Kidney (tissue), 14 donors: ENCODE measurements around the gene EZR. TPM values are rescaled to one million over a fixed set of nuclear protein-coding genes. Genes with fewer than 3 reads are reported as not detected.

Source experiments
- DNase-seq, 5 donors: peaks; one replicate each; pipeline ENCODE4 v3.0.0-alpha.2; 2013 to 2020
- FAIRE-seq: peaks from 2 replicates; lab custom pipeline; 2012; peaks lifted over from hg19 to GRCh38; lab: Jason Lieb, UNC
- H3K27ac ChIP-seq, 2 donors: one replicate each; pipeline ENCODE4 v1.7.0; 2013; ENCODE audit warnings: low read depth in 2 of 2, low read length in 2 of 2, inconsistent platforms in 1 of 2
- H3K27me3 ChIP-seq: one replicate; pipeline ENCODE4 v1.7.1; 2013; ENCODE audit warnings: low read length, inconsistent platforms; ENCODE audit not compliant: control insufficient read depth, insufficient read depth
- H3K36me3 ChIP-seq, 3 donors: one replicate each; pipeline versions ENCODE4 v1.7.0 to v1.7.1; 2013; ENCODE audit warnings: low read length in 3 of 3, control low read depth in 1 of 3, inconsistent platforms in 1 of 3; ENCODE audit not compliant: insufficient read depth in 3 of 3, control insufficient read depth in 2 of 3
- H3K4me1 ChIP-seq, 3 donors: one replicate each; pipeline versions ENCODE4 v1.7.0 to v1.7.1; 2013; ENCODE audit warnings: low read length in 3 of 3, inconsistent platforms in 1 of 3, low read depth in 1 of 3; ENCODE audit not compliant: control insufficient read depth in 2 of 3, insufficient read depth in 2 of 3
- H3K4me3 ChIP-seq, 3 donors: one replicate each; pipeline versions ENCODE4 v1.7.0 to v1.8.1; 2013; ENCODE audit warnings: low read length in 3 of 3, control low read depth in 1 of 3, inconsistent platforms in 1 of 3
- H3K9ac ChIP-seq, 3 donors: one replicate each; pipeline versions ENCODE4 v1.7.0 to v1.7.1; 2013; ENCODE audit warnings: low read length in 3 of 3, control low read depth in 1 of 3, inconsistent platforms in 1 of 3
- H3K9me3 ChIP-seq, 3 donors: one replicate each; pipeline versions ENCODE4 v1.7.0 to v1.7.1; 2013; ENCODE audit warnings: low read length in 3 of 3, control low read depth in 1 of 3, inconsistent platforms in 1 of 3; ENCODE audit not compliant: control insufficient read depth in 2 of 3, insufficient read depth in 1 of 3
- CTCF ChIP-seq: IDR thresholded peaks from 3 replicates; pipeline ENCODE4 v1.5.1; 2012; ENCODE audit warnings: mild to moderate bottlenecking, moderate library complexity, borderline replicate concordance; ENCODE audit not compliant: insufficient read depth; ENCODE audit errors: extremely low read depth
- intact Hi-C: fragments of 100-400 bp; cut with DNase I; formaldehyde crosslinking; loops from one replicate; pipeline ENCODE4 v1.11.1; 2022
- polyA plus RNA-seq: library from polyadenylated mRNA; stranded (reverse); fragments of 350-450 nt; fragmentation: Illumina TruSeq; extraction: RNeasy Lipid Tissue Mini Kit (QIAGEN cat#74804); gene quantifications from one replicate; pipeline ENCODE4 v1.2.3, GENCODE V29; 2014; ENCODE audit warnings: low read depth, low replicate concordance; ENCODE audit not compliant: insufficient read depth
- total RNA-seq: library from RNA; stranded (reverse); fragmentation: NEBNext Ultra II Directional; extraction: Animal tissue kit (Norgen Biotek cat#: 25700); gene quantifications from one replicate; pipeline ENCODE4 v1.2.1, GENCODE V29; 2021
- donor health status: control.
- donor health status: control.
- donor health status: control.
- donor health status: control.
- donor health status: control.
- donor health status: DM: yes; HTN: yes; CAD: no.
- donor health status: Normal renal cell carcinoma (clear cell type).

Gene EZR
- total and polyA plus RNA-seq, 2 donors from 2014 or later, result 154 to 636 TPM

GRCh38 chr6:158773581-158774449 is 45.4 kb downstream of the EZR start:
- H3K4me3 ChIP-seq, result no peak overlapping the region
- FAIRE-seq (no peak), DNase-seq (no peak)
- peaks cover 9 to 96% (median 65%) of the 10 kb centered on the region in 3 donors for H3K36me3 ChIP-seq
- no peaks in the 10 kb centered on the region for H3K9me3 ChIP-seq
- no peaks in the 10 kb centered on the region for H3K4me1 ChIP-seq
- no peak overlapping the region for H3K27ac ChIP-seq
- H3K9ac ChIP-seq, result no peak overlapping the region
- no peaks in the 10 kb centered on the region for H3K27me3 ChIP-seq
- intact Hi-C loops, result no loop called here
- TF ChIP-seq CTCF, result no peak

- no peak overlapping the region for H3K9ac ChIP-seq
- peaks cover 9 to 96% (median 70%) of the 10 kb centered on the region in 3 donors for H3K36me3 ChIP-seq
- intact Hi-C loops, result no loop called here
- H3K4me1 ChIP-seq, result no peaks in the 10 kb centered on the region
- no peaks in the 10 kb centered on the region for H3K9me3 ChIP-seq
- H3K4me3 ChIP-seq, result no peak overlapping the region
- FAIRE-seq (no peak), DNase-seq (no peak)
- TF ChIP-seq CTCF, result no peak
- no peaks in the 10 kb centered on the region for H3K27me3 ChIP-seq
- H3K27ac ChIP-seq, result no peak overlapping the region
These were observed 46.3 kb downstream of the EZR start for GRCh38 chr6:158772851-158773371.

GRCh38 chr6:158772172-158772571 is 47.0 kb downstream of the EZR start:
- no peak overlapping the region for H3K27ac ChIP-seq
- TF ChIP-seq CTCF, result no peak
- H3K9me3 ChIP-seq, result no peaks in the 10 kb centered on the region
- H3K36me3 ChIP-seq, result peaks cover 4 to 95% (median 71%) of the 10 kb centered on the region in 3 donors
- DNase-seq, result no peak
- no peaks in the 10 kb centered on the region for H3K4me1 ChIP-seq
- no peak overlapping the region for H3K9ac ChIP-seq
- FAIRE-seq, result no peak
- H3K4me3 ChIP-seq, result no peak overlapping the region
- intact Hi-C loops, result no loop called here
- no peaks in the 10 kb centered on the region for H3K27me3 ChIP-seq
